HG02870 (cell line): Measurements from ENCODE around the gene PDE4B.
"Not testable (repeated sequence)": the region's sequence is repeated elsewhere in the genome, so short reads cannot be mapped to it uniquely, and the experiment has no call there.

Experiments
- ATAC-seq: cut with Tn5 transposase; IDR thresholded peaks from one replicate; pipeline ENCODE4 v1.9.1; 2021; ENCODE audit warnings: mild to moderate bottlenecking, moderate library complexity; ENCODE audit not compliant: unreplicated experiment

PDE4B gene

GRCh38 chr1:66298464-66298863 lies 505.8 kb downstream of the PDE4B start:
- no peak for ATAC-seq

GRCh38 chr1:66300280-66300971 lies 507.7 kb downstream of the PDE4B start:
- ATAC-seq, result no peak

GRCh38 chr1:66300972-66301451 lies 508.3 kb downstream of the PDE4B start:
- peak; percentile 79 for ATAC-seq

- ATAC-seq, result no peak
Measured at GRCh38 chr1:66302184-66302742, 509.6 kb downstream of the PDE4B start.

- no peak for ATAC-seq
Measured at GRCh38 chr1:66302815-66303214, 510.1 kb downstream of the PDE4B start.

- no peak for ATAC-seq
Measured at GRCh38 chr1:66303646-66304045, 511.0 kb downstream of the PDE4B start.

GRCh38 chr1:66304128-66304527 lies 511.4 kb downstream of the PDE4B start:
- ATAC-seq, result no peak

- ATAC-seq, result peak; percentile 68
Measured at GRCh38 chr1:66305927-66306326, 513.2 kb downstream of the PDE4B start.

- no peak for ATAC-seq
Measured at GRCh38 chr1:66309006-66309741, 516.5 kb downstream of the PDE4B start.

GRCh38 chr1:66311092-66311491 lies 518.4 kb downstream of the PDE4B start:
- no peak for ATAC-seq

- ATAC-seq, result no peak
Measured at GRCh38 chr1:66311628-66312027, 518.9 kb downstream of the PDE4B start.

GRCh38 chr1:66312271-66312990 lies 519.7 kb downstream of the PDE4B start:
- no peak for ATAC-seq

- no peak for ATAC-seq
Measured at GRCh38 chr1:66313429-66313828, 520.7 kb downstream of the PDE4B start.

- no peak for ATAC-seq
Measured at GRCh38 chr1:66315671-66316070, 523.0 kb downstream of the PDE4B start.

- ATAC-seq, result no peak
Measured at GRCh38 chr1:66316464-66317247, 524.0 kb downstream of the PDE4B start.

- ATAC-seq, result no peak
Measured at GRCh38 chr1:66317248-66317515, 524.5 kb downstream of the PDE4B start.

GRCh38 chr1:66320231-66320630 lies 527.5 kb downstream of the PDE4B start:
- no peak for ATAC-seq

GRCh38 chr1:66322462-66322861 lies 529.8 kb downstream of the PDE4B start:
- not testable (repeated sequence) for ATAC-seq

- no peak for ATAC-seq
Measured at GRCh38 chr1:66323958-66324625, 531.4 kb downstream of the PDE4B start.
